ELR (cell line): ENCODE results near the gene NTPCR.
"Not testable (repeated sequence)": the region's sequence is repeated elsewhere in the genome, so short reads cannot be mapped to it uniquely, and the experiment has no call there.

ENCODE experiments used
- DNase-seq: peaks from one replicate; pipeline ENCODE4 v3.0.0-alpha.2; 2015; ENCODE audit warnings: low read depth

The NTPCR gene

GRCh38 chr1:232984577-232985425 is 34.4 kb downstream of the NTPCR start:
- DNase-seq, result no peak

GRCh38 chr1:232985882-232986526 is 35.6 kb downstream of the NTPCR start:
- DNase-seq, result no peak

GRCh38 chr1:232986527-232986922 is 36.1 kb downstream of the NTPCR start:
- DNase-seq, result no peak

- DNase-seq, result no peak
Observed at GRCh38 chr1:232987046-232987773, 36.8 kb downstream of the NTPCR start.

GRCh38 chr1:232987774-232988140 is 37.3 kb downstream of the NTPCR start:
- DNase-seq, result no peak

- DNase-seq, result peak; percentile 82
Observed at GRCh38 chr1:232988572-232989040, 38.2 kb downstream of the NTPCR start.

- no peak for DNase-seq
Observed at GRCh38 chr1:232990176-232991128, 40.0 kb downstream of the NTPCR start.

- no peak for DNase-seq
Observed at GRCh38 chr1:232991238-232991637, 40.8 kb downstream of the NTPCR start.

GRCh38 chr1:232992227-232992626 is 41.8 kb downstream of the NTPCR start:
- DNase-seq, result no peak

- no peak for DNase-seq
Observed at GRCh38 chr1:232993555-232993954, 43.1 kb downstream of the NTPCR start.

- DNase-seq, result no peak
Observed at GRCh38 chr1:232995189-232995588, 44.8 kb downstream of the NTPCR start.

GRCh38 chr1:232996143-232996542 is 45.7 kb downstream of the NTPCR start:
- DNase-seq, result no peak

- DNase-seq, result no peak
Observed at GRCh38 chr1:232998138-232998537, 47.7 kb downstream of the NTPCR start.

GRCh38 chr1:232998646-232999045 is 48.2 kb downstream of the NTPCR start:
- DNase-seq, result no peak

GRCh38 chr1:232999956-233000625 is 49.7 kb downstream of the NTPCR start:
- no peak for DNase-seq

GRCh38 chr1:233003638-233004037 is 53.2 kb downstream of the NTPCR start:
- DNase-seq, result not testable (repeated sequence)

- DNase-seq, result no peak
Observed at GRCh38 chr1:233004451-233004850, 54.0 kb downstream of the NTPCR start.

GRCh38 chr1:233005156-233005555 is 54.7 kb downstream of the NTPCR start:
- DNase-seq, result no peak

GRCh38 chr1:233005703-233006102 is 55.3 kb downstream of the NTPCR start:
- peak; percentile 85 for DNase-seq

GRCh38 chr1:233006108-233006507 is 55.7 kb downstream of the NTPCR start:
- DNase-seq, result no peak

GRCh38 chr1:233006541-233006973 is 56.1 kb downstream of the NTPCR start:
- DNase-seq, result no peak
